ENCODE data around the gene UQCR10.

Gene UQCR10

GRCh38 chr22:29782061-29782845 lies 15.1 kb downstream of the UQCR10 start:
- 84 to 86% methylated on average over 7 of the region's 7 CpGs for WGBS, 2 experiments
- Histone ChIP-seq H3K27me3 (ENCODE audit: control insufficient read depth, insufficient read depth, low read length, poor library complexity, severe bottlenecking) (no peaks in the 10 kb centered on the region), H3K36me3 (ENCODE audit: control insufficient read depth, insufficient read depth, low read length) (no peaks in the 10 kb centered on the region), H3K27ac (ENCODE audit: insufficient read depth, low read depth, low read length, poor library complexity, severe bottlenecking) (no peak overlapping the region), H3K4me1 (ENCODE audit: control insufficient read depth, insufficient read depth, low read length) (peaks cover 23% of the 10 kb centered on the region), H3K9me3 (ENCODE audit: control insufficient read depth, low read length) (no peaks in the 10 kb centered on the region), H3K4me3 (ENCODE audit: insufficient read depth, low read depth, low read length) (no peak overlapping the region)

- Histone ChIP-seq H3K4me3 (ENCODE audit: insufficient read depth, low read depth, low read length) (no peak overlapping the region), H3K27me3 (ENCODE audit: control insufficient read depth, insufficient read depth, low read length, poor library complexity, severe bottlenecking) (no peaks in the 10 kb centered on the region), H3K27ac (ENCODE audit: insufficient read depth, low read depth, low read length, poor library complexity, severe bottlenecking) (no peak overlapping the region), H3K36me3 (ENCODE audit: control insufficient read depth, insufficient read depth, low read length) (peaks cover 4% of the 10 kb centered on the region), H3K9me3 (ENCODE audit: control insufficient read depth, low read length) (no peaks in the 10 kb centered on the region), H3K4me1 (ENCODE audit: control insufficient read depth, insufficient read depth, low read length) (peaks cover 23% of the 10 kb centered on the region)
- WGBS, 2 experiments: 83% methylated on average over 9 of the region's 9 CpGs
Observed at GRCh38 chr22:29784451-29785361, 17.5 kb downstream of the UQCR10 start.

GRCh38 chr22:29786031-29786430 lies 18.9 kb downstream of the UQCR10 start:
- Histone ChIP-seq H3K4me3 (ENCODE audit: insufficient read depth, low read depth, low read length) (no peak overlapping the region), H3K36me3 (ENCODE audit: control insufficient read depth, insufficient read depth, low read length) (peaks cover 14% of the 10 kb centered on the region), H3K27me3 (ENCODE audit: control insufficient read depth, insufficient read depth, low read length, poor library complexity, severe bottlenecking) (no peaks in the 10 kb centered on the region), H3K27ac (ENCODE audit: insufficient read depth, low read depth, low read length, poor library complexity, severe bottlenecking) (no peak overlapping the region), H3K4me1 (ENCODE audit: control insufficient read depth, insufficient read depth, low read length) (peaks cover 22% of the 10 kb centered on the region), H3K9me3 (ENCODE audit: control insufficient read depth, low read length) (no peaks in the 10 kb centered on the region)
- WGBS, 2 experiments: 39 to 40% methylated on average over 5 of the region's 5 CpGs

- Histone ChIP-seq H3K27ac (ENCODE audit: insufficient read depth, low read depth, low read length, poor library complexity, severe bottlenecking) (no peak overlapping the region), H3K9me3 (ENCODE audit: control insufficient read depth, low read length) (no peaks in the 10 kb centered on the region), H3K4me3 (ENCODE audit: insufficient read depth, low read depth, low read length) (no peak overlapping the region), H3K4me1 (ENCODE audit: control insufficient read depth, insufficient read depth, low read length) (peaks cover 10% of the 10 kb centered on the region), H3K36me3 (ENCODE audit: control insufficient read depth, insufficient read depth, low read length) (peaks cover 14% of the 10 kb centered on the region), H3K27me3 (ENCODE audit: control insufficient read depth, insufficient read depth, low read length, poor library complexity, severe bottlenecking) (no peaks in the 10 kb centered on the region)
- 74% methylated on average over 9 of the region's 9 CpGs for WGBS, 2 experiments
Observed at GRCh38 chr22:29787371-29787980, 20.3 kb downstream of the UQCR10 start.

- Histone ChIP-seq H3K4me3 (ENCODE audit: insufficient read depth, low read depth, low read length) (no peak overlapping the region), H3K4me1 (ENCODE audit: control insufficient read depth, insufficient read depth, low read length) (peaks cover 7% of the 10 kb centered on the region), H3K27ac (ENCODE audit: insufficient read depth, low read depth, low read length, poor library complexity, severe bottlenecking) (no peak overlapping the region), H3K36me3 (ENCODE audit: control insufficient read depth, insufficient read depth, low read length) (peaks cover 19% of the 10 kb centered on the region), H3K27me3 (ENCODE audit: control insufficient read depth, insufficient read depth, low read length, poor library complexity, severe bottlenecking) (no peaks in the 10 kb centered on the region), H3K9me3 (ENCODE audit: control insufficient read depth, low read length) (no peaks in the 10 kb centered on the region)
- WGBS, 2 experiments: 94 to 95% methylated on average over 27 of the region's 27 CpGs
Observed at GRCh38 chr22:29788339-29789279, 21.4 kb downstream of the UQCR10 start.

- no peaks in the 10 kb centered on the region for H3K4me1 ChIP-seq (ENCODE audit: control insufficient read depth, insufficient read depth, low read length)
- no peaks in the 10 kb centered on the region for H3K9me3 ChIP-seq (ENCODE audit: control insufficient read depth, low read length)
- H3K4me3 ChIP-seq (ENCODE audit: insufficient read depth, low read depth, low read length): no peak overlapping the region
- 94 to 97% methylated on average over 5 of the region's 5 CpGs for WGBS, 2 experiments
- H3K27ac ChIP-seq (ENCODE audit: insufficient read depth, low read depth, low read length, poor library complexity, severe bottlenecking): no peak overlapping the region
- no peaks in the 10 kb centered on the region for H3K27me3 ChIP-seq (ENCODE audit: control insufficient read depth, insufficient read depth, low read length, poor library complexity, severe bottlenecking)
- H3K36me3 ChIP-seq (ENCODE audit: control insufficient read depth, insufficient read depth, low read length): peaks cover 19% of the 10 kb centered on the region
Observed at GRCh38 chr22:29790061-29790460, 22.9 kb downstream of the UQCR10 start.

- H3K27ac ChIP-seq (ENCODE audit: insufficient read depth, low read depth, low read length, poor library complexity, severe bottlenecking): no peak overlapping the region
- peaks cover 19% of the 10 kb centered on the region for H3K36me3 ChIP-seq (ENCODE audit: control insufficient read depth, insufficient read depth, low read length)
- 96 to 97% methylated on average over 17 of the region's 17 CpGs for WGBS, 2 experiments
Observed at GRCh38 chr22:29793396-29793795, 26.2 kb downstream of the UQCR10 start.

GRCh38 chr22:29795663-29796062 lies 28.5 kb downstream of the UQCR10 start:
- H3K9me3 ChIP-seq (ENCODE audit: control insufficient read depth, low read length): no peaks in the 10 kb centered on the region
- H3K27ac ChIP-seq (ENCODE audit: insufficient read depth, low read depth, low read length, poor library complexity, severe bottlenecking): no peak overlapping the region
- 92 to 93% methylated on average over 5 of the region's 5 CpGs for WGBS, 2 experiments
- H3K36me3 ChIP-seq (ENCODE audit: control insufficient read depth, insufficient read depth, low read length): peaks cover 11% of the 10 kb centered on the region
- H3K4me1 ChIP-seq (ENCODE audit: control insufficient read depth, insufficient read depth, low read length): no peaks in the 10 kb centered on the region
- H3K27me3 ChIP-seq (ENCODE audit: control insufficient read depth, insufficient read depth, low read length, poor library complexity, severe bottlenecking): no peaks in the 10 kb centered on the region
- H3K4me3 ChIP-seq (ENCODE audit: insufficient read depth, low read depth, low read length): no peak overlapping the region

More at GRCh38 chr22:29793396-29793795, 26.2 kb downstream of the UQCR10 start:
- Histone ChIP-seq H3K27me3 (ENCODE audit: control insufficient read depth, insufficient read depth, low read length, poor library complexity, severe bottlenecking) (no peaks in the 10 kb centered on the region), H3K4me1 (ENCODE audit: control insufficient read depth, insufficient read depth, low read length) (no peaks in the 10 kb centered on the region), H3K9me3 (ENCODE audit: control insufficient read depth, low read length) (no peaks in the 10 kb centered on the region), H3K4me3 (ENCODE audit: insufficient read depth, low read depth, low read length) (no peak overlapping the region)

- Histone ChIP-seq H3K27me3 (ENCODE audit: control insufficient read depth, insufficient read depth, low read length, poor library complexity, severe bottlenecking) (no peaks in the 10 kb centered on the region), H3K27ac (ENCODE audit: insufficient read depth, low read depth, low read length, poor library complexity, severe bottlenecking) (no peak overlapping the region), H3K36me3 (ENCODE audit: control insufficient read depth, insufficient read depth, low read length) (peaks cover 11% of the 10 kb centered on the region), H3K9me3 (ENCODE audit: control insufficient read depth, low read length) (no peaks in the 10 kb centered on the region), H3K4me3 (ENCODE audit: insufficient read depth, low read depth, low read length) (no peak overlapping the region), H3K4me1 (ENCODE audit: control insufficient read depth, insufficient read depth, low read length) (no peaks in the 10 kb centered on the region)
- WGBS, 2 experiments: 89 to 93% methylated on average over 3 of the region's 3 CpGs
Observed at GRCh38 chr22:29797351-29797750, 30.2 kb downstream of the UQCR10 start.
